Gastrocnemius medialis (tissue), 4 donors: ENCODE data around the gene SHISAL1.

ENCODE experiments used
- CTCF ChIP-seq, 5 experiments: fragments of 450-650 bp in 3 of 5; fragments of 200-600 bp in 2 of 5; sonication (generic) in 2 of 5; IDR thresholded peaks in 4 of 5; conservative IDR thresholded peaks in 1 of 5; 1 replicate in 4 of 5; 2 replicates in 1 of 5; pipeline ENCODE4 v1.5.1; 2016 to 2019; ENCODE audit warnings: antibody characterized with exemption in 5 of 5, mild to moderate bottlenecking in 3 of 5, moderate library complexity in 3 of 5
- POLR2A ChIP-seq, 2 donors: fragments of 450-650 bp; IDR thresholded peaks; one replicate each; pipeline ENCODE4 v1.6.1; 2017; ENCODE audit warnings: antibody characterized with exemption in 2 of 2, mild to moderate bottlenecking in 2 of 2, moderate library complexity in 2 of 2

GRCh38 chr22:44361391-44362126 lies 48.8 kb upstream of the SHISAL1 start:
- TF ChIP-seq CTCF (IDR thresholded peaks at IDR 0.05 in 4 of 5, conservative IDR thresholded peaks at IDR 0.05 in 1 of 5) (no peak), POLR2A (IDR thresholded peaks at IDR 0.05) (no peak)
